ENCODE data around the gene CALD1. TPM values are rescaled to one million over a fixed set of nuclear protein-coding genes. Genes with fewer than 3 reads are reported as not detected.

The CALD1 gene
- total RNA-seq, 1 donor from 2014 or later = 0.50 TPM

DNA sequence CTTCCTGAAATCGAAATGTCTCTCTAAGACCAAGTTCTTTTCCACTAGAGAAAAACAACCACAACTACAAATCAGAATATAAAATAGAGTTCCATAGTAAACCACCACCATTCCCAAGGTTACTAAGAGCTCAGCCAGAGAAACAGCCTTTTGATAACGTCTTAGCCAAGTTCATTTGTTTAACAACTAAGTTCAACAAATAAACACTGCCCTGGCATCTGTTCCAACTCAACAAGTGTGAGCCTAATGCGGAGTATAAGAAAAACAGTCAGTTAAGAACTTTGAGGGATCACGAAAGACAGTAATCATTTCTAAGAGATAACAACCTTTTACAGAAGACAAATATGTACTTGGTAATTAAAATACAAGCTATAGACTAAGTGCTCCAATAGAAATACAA lies 77.3 kb downstream of the CALD1 start:
- intact Hi-C loops (cut with micrococcal nuclease) = no loop called here

DNA sequence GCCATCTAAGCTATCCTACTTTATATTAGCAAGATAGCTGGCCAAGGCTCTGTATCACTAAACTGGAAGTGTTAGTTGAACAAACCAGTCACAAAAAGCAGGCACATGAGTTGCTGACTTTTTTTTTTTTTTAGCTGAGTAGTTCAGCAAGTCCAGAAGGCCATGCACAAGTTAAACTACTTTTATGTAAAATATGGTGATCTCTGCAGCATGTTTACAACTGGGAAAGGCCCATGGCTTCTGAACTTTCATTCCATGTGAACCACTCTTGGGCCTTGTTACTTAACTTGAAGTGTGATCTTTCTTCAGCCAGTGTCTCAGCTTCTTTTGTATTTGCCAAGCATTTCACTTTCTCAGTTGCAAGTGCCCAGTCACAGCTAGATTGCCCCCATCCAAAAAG lies 78.5 kb downstream of the CALD1 start:
- intact Hi-C loops (cut with micrococcal nuclease) = no loop called here

DNA sequence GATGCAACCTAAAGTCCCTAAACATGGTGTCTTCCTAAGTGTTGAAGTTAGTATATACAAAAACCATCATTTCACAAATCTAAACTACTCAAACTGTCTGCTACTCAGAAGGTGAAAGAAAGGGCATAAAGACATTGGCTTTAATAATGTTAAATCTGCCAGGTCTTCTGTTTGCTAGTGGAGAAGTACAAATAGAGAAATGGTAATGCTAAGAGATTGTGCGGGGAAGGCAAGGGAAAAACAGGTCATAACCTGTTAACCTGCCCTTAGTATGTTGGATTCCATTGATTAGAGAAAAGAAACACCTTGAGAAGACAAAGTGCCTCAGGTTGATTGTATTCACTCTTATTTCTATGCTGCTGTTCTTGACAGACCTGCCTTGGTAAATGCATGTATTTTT lies 80.3 kb downstream of the CALD1 start:
- intact Hi-C loops (cut with micrococcal nuclease) = no loop called here

DNA sequence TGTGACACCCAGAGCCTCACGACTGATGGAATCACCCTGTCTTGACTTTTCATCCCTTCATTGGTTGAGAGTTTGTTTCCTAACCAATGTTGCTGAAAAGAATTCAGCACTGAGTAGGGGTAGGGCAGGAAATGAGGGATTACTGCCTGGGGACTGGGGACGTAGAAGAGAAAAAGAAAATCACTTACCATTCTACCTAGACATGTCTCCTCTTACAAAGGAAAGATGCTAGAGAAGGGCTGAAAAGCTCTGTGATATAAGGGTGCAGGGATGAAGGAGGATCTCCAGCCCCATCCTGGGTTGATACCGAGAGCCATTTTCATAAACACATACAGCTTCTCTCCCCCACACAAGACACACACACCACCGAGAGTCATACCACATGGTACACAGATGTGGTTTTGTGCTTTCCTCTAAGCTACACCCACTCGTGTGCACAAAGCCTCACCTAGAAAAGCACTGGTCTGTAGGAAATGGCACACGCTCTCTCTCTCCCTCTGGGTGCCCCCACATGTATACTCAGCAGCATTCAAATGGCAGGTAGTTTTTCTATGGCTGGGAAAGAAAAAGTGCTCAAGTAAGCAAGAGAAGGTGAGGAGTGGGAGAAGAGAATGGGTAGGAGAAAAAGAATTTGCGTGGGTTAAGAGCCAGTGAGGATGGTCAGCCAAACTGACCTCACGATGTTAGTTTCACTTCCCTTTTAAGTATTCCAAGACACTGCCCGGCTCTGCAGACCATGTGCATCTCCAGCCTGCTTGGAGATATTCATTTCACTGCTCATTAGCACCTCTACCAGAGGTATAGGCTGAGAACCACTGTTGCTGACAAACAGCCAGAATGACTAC lies 85.8 kb downstream of the CALD1 start:
- intact Hi-C loops (cut with micrococcal nuclease) = no loop called here

DNA sequence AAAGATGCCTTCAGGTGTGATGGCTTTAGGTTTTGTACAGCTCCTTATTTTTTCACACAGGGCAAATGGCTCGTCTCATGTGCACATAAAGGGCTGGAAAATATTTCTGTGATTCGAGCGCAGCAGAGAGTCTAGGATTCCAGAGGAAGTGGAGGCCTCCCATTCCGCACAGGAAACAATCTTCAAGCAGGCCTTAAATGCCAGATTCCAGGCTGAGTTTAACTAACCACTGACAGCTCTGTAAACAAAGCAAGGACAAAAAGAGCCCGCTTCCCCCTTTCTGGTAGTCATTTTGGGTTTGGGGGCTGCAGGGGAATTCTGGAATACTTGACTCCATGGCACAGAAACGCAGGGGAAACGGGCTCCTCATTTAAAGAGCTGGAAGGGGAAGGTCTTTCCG lies 87.2 kb downstream of the CALD1 start:
- intact Hi-C loops (cut with micrococcal nuclease) = no loop called here

DNA sequence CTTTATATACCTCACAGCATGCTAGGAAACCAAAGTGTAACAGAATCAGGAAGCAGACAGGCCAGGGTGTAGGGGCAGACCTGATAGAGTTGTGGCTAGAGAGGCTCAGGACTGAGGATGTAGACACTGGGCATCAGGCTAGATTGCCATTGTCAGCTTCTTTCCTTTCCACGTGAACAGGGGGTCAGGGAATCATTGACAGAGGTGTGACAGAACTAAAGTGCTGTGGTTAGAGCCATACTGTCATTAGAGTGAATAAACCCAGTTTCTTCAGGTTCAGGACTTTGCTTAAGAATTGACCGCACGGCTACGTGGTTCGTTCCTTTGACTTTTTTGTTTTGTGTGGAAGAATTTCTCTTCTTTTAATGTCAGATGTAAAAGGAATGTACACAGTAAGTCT lies 90.7 kb downstream of the CALD1 start:
- intact Hi-C loops (cut with micrococcal nuclease) = no loop called here

DNA sequence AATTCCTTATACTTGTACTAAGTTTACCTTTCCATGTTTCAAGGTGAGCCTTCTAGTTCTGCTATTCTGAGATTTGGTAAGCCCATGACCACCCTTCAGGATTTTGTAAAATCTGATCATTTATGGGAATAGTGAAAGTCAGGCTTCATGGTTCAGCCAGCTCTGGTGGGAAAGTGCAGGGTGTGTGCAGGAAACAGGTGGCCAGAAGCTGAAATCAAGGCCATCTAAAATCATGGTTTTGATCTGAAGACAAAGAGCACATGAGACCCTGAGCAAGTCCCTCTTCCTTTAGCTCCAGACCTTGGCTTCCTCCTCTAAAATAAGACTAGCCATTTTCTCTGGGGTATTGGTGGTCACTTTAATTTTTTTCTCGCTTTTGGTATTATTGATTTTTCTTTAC lies 91.3 kb downstream of the CALD1 start:
- intact Hi-C loops (cut with micrococcal nuclease) = no loop called here

DNA sequence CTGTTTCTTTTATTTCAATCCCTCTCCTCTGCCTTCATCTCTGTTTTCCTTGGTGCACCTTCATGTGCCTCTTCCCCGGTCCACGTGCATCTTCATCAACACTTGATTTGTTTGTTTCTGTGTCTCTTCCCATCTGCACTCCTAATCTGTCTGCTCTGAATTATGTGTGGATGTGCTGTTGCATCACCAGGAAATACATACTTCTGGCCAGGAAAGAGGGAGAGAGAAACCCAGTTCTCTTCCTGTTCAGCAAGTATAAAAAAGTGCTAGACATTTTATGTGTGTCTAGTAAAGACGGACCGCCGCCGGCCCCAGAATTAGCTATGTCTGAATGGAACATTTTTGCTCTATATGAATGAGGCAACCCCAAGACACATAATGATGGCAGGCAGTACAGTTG lies 93.8 kb downstream of the CALD1 start:
- intact Hi-C loops (cut with micrococcal nuclease) = no loop called here

DNA sequence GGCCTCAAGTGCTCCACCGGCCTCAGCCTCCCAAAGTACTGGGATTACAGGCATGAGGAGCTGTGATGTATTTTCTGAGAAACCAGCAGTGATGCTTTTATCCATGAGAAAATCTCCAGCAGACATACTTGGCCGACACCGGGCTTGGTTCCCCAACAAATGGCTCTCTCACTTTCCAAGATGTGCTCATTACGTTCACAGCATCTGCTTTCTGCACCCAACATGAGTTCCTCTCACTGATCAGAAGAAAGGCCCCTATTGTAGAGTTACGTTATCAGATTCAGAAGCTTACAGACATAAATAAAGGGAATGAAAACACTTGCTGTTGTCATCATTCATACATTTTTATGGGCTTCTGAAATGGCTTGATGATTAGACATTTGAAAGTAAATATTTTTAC lies 95.0 kb downstream of the CALD1 start:
- intact Hi-C loops (cut with micrococcal nuclease) = no loop called here

DNA sequence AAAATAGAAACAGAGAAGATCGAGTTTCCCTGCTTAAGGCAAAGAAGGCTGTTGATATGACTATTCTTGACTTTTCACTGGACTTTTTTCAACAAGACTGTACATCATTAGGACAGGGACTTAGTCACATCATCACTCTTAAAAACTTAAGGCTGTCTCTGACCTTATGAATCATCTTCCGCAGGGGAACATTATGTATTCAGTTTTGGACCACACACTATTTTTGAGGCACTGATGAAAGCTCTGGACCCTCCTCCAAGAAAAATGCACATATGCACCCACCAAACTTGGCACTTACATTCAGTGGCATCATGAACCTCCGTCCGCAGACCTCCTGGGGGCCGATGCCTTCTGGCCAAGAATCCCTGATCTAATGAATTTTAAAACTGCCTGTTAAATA lies 96.4 kb downstream of the CALD1 start:
- intact Hi-C loops (cut with micrococcal nuclease) = no loop called here

DNA sequence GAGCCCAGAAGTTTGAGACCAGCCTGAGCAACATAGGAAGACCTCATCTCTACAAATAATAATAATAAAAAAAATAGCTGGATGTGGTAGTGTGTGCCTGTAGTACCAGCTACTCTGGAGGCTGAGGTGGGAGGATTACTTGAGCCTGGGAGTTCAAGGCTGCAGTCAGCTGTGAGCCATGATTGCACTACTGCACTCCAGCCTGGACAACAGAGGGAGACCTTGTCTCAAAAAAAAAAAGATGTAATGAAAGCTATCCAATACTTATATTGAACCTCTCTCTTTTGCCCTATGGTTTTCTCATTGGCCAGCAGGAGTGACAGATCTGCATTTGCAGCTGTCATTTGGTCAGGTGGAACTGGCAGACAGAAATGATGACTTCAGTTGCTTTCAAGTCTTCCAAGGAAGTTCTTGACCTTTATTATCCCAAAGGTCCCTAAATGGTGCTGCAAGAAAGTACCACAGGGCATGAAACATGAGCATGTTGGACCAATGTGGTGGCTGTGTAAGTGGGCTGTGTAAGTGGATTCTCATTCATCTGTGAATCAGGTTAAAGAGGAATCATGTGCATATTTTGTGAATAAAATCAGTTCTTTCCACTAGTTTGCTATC lies 99.4 kb downstream of the CALD1 start:
- intact Hi-C loops (cut with micrococcal nuclease) = no loop called here

DNA sequence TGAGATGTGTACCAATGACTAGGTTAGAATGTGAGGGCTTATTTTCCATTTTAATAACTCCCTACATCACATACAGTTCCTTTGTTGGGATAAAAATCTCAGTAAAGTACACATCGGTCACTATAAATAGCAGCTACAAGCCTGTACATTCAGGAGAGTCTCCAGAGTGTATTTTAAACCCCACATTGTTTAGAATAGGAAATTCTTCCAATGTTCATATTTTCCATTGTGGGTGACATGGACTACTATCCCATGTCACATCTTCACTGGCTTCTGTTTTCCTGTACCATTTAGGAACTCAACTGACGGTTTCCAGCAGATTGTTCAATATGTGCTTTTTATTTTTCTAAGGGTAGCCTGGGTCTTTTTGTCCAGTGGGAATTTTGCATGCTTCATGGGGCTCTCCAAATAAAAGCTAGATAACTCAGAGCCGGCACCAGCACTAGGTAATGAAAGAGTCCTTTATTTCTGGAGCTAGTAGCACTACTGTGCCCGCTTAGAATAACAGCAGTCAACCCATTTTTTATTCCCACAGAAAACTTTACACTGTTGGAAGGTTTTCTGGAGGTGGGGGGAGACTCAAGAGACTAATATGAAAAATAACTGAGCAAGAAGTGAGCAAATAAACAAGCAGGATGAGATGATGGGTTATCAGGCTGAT lies 100.5 kb downstream of the CALD1 start:
- intact Hi-C loops (cut with micrococcal nuclease) = no loop called here

DNA sequence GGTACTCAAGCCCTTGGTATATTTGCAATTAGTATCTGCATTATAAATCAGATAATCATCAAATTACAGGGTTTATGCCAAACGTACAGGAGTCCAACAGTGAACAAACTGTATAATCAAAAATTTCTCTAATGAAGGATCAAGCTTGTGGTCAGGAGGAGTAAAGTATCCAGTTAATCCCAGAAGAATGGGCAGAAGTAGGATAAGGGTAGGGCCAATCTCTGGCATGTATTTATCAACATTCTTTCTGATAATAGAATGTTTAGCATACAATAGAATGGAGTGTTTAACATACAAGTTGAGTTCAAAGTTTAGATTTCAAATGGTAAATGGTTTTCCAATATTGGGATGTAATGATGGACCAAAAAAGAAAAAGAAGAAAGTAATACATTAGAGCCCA lies 103.0 kb downstream of the CALD1 start:
- intact Hi-C loops (cut with micrococcal nuclease) = no loop called here

DNA sequence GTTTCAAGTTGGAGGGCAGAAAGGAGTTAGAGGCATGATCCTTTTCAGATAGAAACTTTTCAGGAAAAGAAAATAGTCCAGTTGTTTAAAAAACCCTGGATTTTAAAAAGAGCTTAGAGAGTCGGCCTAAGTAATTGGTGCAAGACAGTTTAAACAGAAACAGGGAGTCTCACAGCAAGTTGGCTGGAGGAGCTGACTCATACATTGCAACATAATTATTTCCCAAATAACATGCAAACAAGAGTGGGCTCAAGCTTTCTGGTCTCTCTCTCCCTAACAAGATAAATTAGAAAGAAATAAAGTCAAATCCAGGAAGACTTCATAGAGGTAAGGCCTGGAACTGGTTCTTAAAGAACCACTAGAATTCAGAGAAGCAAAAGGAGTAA lies 106.5 kb downstream of the CALD1 start:
- intact Hi-C loops (cut with micrococcal nuclease) = loop anchor here (2.0 kb wide), 1 partner anchor 23 kb away; no protein-coding TSS in a partner anchor

DNA sequence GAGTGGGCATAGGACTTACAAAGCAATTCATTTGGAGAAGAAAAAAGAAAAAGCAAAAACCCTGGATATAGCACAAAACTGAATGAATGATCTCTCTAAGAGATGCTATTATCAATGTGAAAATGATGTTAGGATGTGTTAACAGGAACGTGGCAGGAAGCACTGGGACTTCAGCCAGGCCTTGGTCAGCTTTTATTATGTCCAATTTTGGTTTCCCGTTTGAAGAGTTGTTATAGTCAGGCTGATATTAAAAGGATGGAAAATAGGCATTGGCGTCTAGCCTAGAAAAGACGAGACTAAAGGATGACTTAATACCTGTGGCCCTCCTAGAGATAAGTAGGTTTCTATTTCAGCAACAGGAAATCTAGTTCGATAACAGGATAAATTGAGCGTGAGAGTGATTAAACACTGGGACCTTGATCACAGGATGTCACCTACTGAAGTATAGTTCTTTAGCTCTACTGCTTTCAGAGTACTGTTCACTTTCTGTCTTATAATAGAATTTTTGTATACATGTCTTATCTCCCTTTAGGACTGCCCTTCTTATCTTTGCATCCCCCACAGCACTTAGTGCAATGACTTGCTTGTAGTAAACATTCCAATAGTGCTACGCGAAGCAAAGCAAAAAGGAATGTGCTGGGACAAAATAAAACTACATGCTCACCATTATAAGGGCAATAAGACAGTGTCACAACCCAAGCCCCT lies 107.1 kb downstream of the CALD1 start:
- intact Hi-C loops (cut with micrococcal nuclease) = loop anchor here (2.0 kb wide), 1 partner anchor 22 kb away; no protein-coding TSS in a partner anchor

DNA sequence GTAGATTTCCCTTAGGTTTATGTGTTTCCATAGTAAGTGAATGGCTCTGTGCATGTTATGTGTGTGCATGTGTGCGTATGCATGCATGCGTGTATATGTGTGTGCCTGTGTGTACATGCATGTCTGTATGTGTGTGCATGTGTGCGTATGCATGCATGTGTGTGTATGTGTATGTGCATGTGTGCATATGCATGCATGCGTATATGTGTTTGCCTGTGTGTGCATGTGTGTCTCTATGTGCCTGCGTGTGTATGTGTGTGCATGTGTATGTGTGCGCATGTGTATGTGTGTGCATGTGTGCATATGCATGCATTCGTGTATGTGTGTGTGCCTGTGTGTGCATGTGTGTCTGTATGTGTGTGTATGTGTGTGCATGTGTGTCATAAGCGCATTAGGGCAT lies 108.1 kb downstream of the CALD1 start:
- intact Hi-C loops (cut with micrococcal nuclease) = loop anchor here (2.0 kb wide), 1 partner anchor 21 kb away; no protein-coding TSS in a partner anchor

DNA sequence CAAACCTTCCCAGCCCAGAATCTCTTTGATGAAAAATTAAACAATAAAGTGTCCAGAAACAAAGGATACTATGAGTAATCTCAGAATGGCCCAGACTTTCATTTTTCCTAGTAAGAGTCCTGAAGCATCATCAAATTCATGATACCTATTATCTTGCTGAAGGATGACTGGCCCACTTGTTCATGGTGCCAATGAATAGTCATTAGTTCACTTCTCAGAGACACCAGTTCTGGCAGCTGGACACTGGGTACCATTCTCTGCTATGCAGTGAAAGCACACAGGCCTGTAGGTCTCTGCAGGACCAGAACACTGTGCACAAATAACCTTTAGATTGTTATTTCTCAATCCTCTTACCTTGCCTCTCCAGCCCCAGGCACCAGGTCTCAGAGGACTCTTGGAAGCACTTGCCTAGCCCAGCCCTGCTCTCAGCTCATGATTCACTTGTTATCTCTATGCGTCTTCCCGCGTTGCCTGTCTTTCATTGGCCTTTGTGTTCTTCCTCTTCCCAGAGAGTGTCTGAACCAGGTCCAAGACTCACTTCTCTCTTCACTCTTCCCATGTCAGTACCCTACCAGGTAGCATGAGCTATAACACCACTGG lies 108.8 kb downstream of the CALD1 start:
- intact Hi-C loops (cut with micrococcal nuclease) = no loop called here

DNA sequence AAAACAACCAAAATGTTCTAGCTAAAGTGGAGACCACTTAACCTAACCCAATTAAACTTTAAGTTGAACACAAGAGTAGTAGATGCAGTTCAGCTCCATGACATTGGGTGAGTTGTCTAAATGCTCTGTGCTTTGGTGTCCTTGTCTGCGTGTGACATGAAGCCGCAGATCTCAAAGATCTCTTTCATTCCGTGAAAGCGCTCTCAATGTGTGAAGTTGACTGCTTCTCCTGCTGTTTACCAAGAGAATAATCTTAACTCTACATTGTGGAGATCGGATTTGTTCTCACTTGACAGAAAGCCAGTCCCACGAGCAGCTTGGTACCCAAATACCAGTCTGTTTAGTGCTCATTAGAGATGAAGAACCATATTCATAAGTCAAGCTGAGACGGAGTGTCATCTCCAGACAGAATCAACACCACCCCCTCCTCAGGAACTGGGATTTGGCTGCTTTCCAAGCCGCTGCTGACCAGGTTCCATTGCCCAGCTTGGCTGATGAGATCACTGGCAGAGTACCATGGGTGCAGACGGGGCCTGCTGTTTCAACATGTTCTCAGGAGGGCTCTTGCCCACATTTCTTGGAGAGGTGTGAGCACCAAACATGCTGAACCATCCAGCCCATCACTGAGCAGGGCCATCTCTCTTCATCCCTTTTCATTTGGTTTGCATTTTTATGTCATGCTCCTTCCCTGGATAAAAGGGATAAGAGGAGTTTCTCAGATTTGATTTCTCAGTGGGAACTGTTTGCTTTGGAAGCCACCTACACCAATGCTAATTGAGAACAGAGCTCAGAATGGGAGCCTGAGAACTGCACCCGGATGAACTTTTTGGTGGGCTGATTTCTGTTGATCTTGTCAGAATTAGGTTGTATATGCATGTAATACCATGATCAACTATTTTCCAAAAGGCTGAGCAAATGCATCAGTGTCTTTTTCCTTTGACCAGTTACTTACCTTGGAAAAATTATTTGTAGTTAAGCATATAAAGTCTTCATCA lies 111.1 kb downstream of the CALD1 start:
- intact Hi-C loops (cut with micrococcal nuclease) = no loop called here

DNA sequence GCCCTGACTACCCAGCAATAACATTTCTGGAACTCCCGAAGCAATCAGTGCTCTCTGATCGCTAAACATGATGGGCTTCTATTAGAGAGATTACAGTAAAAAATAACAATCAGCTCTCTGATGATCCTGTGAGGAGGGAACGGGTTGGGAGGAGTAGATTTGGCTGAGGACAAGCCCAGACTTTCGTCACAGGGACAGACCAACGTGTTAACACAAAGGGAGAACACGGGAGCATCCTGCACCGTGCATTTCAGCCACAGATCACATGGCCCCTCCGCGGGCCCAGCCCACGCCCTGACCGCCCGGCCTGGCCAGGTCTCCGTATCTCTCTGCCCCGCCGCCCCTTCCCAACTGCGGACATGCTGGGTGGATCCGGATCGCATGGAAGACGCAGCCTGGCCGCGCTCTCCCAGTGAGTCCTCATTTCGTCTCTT lies 111.8 kb downstream of the CALD1 start:
- intact Hi-C loops (cut with micrococcal nuclease) = no loop called here
